Activated naive CD4-positive, alpha-beta T cell treated with anti-CD3 and anti-CD28 coated beads, Interleukin-2, amount 10 ng/mL, durations not matched to agents 7 days and 5 days (primary cell): ENCODE measurements around the gene DMRTC2.

Experiments
- CTCF ChIA-PET: fragments of 350-600 bp; sonication (Branson Sonifier 250); formaldehyde crosslinking; loops from one replicate; lab custom pipeline; 2021; ENCODE audit warnings: antibody characterized with exemption; lab: Charles Lee
- DNase-seq: peaks from one replicate; pipeline ENCODE4 v3.0.0-alpha.2; 2020
- H3K27ac Mint-ChIP-seq: one replicate; pipeline ENCODE4 v1.8.0; 2021; ENCODE audit warnings: mild to moderate bottlenecking, moderate library complexity, mixed read lengths
- H3K27me3 Mint-ChIP-seq: one replicate; pipeline ENCODE4 v1.8.0; 2021; ENCODE audit warnings: mild to moderate bottlenecking, mixed read lengths
- H3K36me3 Mint-ChIP-seq: one replicate; pipeline ENCODE4 v1.8.0; 2021; ENCODE audit warnings: mixed read lengths
- H3K4me1 Mint-ChIP-seq: one replicate; pipeline ENCODE4 v1.8.0; 2021; ENCODE audit warnings: mixed read lengths
- H3K4me3 Mint-ChIP-seq: one replicate; pipeline ENCODE4 v1.8.0; 2021; ENCODE audit warnings: mild to moderate bottlenecking, moderate library complexity, mixed read lengths
- H3K9me3 Mint-ChIP-seq: one replicate; pipeline ENCODE4 v1.8.0; 2021; ENCODE audit warnings: mixed read lengths

DMRTC2 gene

GRCh38 chr19:41895745-41896580, 51.1 kb downstream of the DMRTC2 start:
- CTCF ChIA-PET = interaction anchor here (0.7 to 1.1 kb wide), 4 partner anchors 11 to 55 kb away, joined by 3 to 4 read pairs (median 3); no protein-coding TSS in a partner anchor
- H3K27me3 Mint-ChIP-seq = no peaks in the 10 kb centered on the region
- DNase-seq = no peak
- H3K4me1 Mint-ChIP-seq = peaks cover 41% of the 10 kb centered on the region
- H3K4me3 Mint-ChIP-seq = no peak overlapping the region
- peak overlapping the region; percentile 2 for H3K27ac Mint-ChIP-seq
- H3K9me3 Mint-ChIP-seq = no peaks in the 10 kb centered on the region
- peaks cover 57% of the 10 kb centered on the region for H3K36me3 Mint-ChIP-seq

GRCh38 chr19:41896581-41896942, 51.7 kb downstream of the DMRTC2 start:
- CTCF ChIA-PET = interaction anchor here (1.1 kb wide), 1 partner anchor 54 kb away, joined by 4 read pairs; no protein-coding TSS in a partner anchor
- Mint-ChIP-seq H3K9me3 (no peaks in the 10 kb centered on the region), H3K27me3 (no peaks in the 10 kb centered on the region), H3K4me1 (peaks cover 38% of the 10 kb centered on the region), H3K27ac (no peak overlapping the region), H3K36me3 (peaks cover 54% of the 10 kb centered on the region), H3K4me3 (no peak overlapping the region)
- DNase-seq = no peak

GRCh38 chr19:41897181-41897580, 52.3 kb downstream of the DMRTC2 start:
- Mint-ChIP-seq H3K27me3 (no peaks in the 10 kb centered on the region), H3K9me3 (no peaks in the 10 kb centered on the region), H3K36me3 (peaks cover 57% of the 10 kb centered on the region), H3K4me3 (no peak overlapping the region), H3K4me1 (peaks cover 33% of the 10 kb centered on the region), H3K27ac (no peak overlapping the region)
- CTCF ChIA-PET = no interaction called here
- DNase-seq = no peak

- DNase-seq = no peak
- H3K4me1 Mint-ChIP-seq = peaks cover 29% of the 10 kb centered on the region
- H3K36me3 Mint-ChIP-seq = peaks cover 61% of the 10 kb centered on the region
- no peaks in the 10 kb centered on the region for H3K27me3 Mint-ChIP-seq
- peak overlapping the region; percentile 58 for H3K27ac Mint-ChIP-seq
- no peaks in the 10 kb centered on the region for H3K9me3 Mint-ChIP-seq
- H3K4me3 Mint-ChIP-seq = no peak overlapping the region
- CTCF ChIA-PET = no interaction called here
Observed at GRCh38 chr19:41897820-41898219, 53.0 kb downstream of the DMRTC2 start.

GRCh38 chr19:41898235-41898634, 53.4 kb downstream of the DMRTC2 start:
- CTCF ChIA-PET = interaction anchor here (0.7 kb wide), 1 partner anchor 10 kb away, joined by 3 read pairs; no protein-coding TSS in a partner anchor
- Mint-ChIP-seq H3K4me1 (peaks cover 26% of the 10 kb centered on the region), H3K27ac (no peak overlapping the region), H3K27me3 (no peaks in the 10 kb centered on the region), H3K9me3 (no peaks in the 10 kb centered on the region), H3K36me3 (peaks cover 62% of the 10 kb centered on the region), H3K4me3 (no peak overlapping the region)
- no peak for DNase-seq
